RPMI8226 (cell line): ENCODE data around the gene EFEMP1.

Experiments used
- DNase-seq: peaks from one replicate; pipeline ENCODE4 v3.0.0-alpha.2; 2015

The EFEMP1 gene

DNA sequence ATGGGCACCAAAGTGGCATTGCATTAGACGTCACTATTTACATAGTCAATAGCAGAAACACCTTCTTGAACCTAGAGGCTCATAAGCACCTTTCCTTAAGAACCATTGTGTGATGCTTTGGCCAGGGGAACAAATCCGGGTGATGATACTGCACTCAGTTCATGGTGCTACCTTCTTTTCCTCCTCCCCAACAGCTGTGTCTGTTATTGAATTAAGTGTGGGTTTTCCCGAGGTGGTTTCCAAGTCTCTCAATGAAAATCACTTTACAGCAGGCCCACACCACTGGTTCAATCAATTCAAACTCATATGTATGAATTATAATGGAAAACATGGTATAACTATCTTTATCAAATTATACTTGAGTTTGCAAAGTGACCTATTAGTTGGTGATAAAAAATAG is 9.3 kb upstream of the EFEMP1 start:
- DNase-seq, result no peak

DNA sequence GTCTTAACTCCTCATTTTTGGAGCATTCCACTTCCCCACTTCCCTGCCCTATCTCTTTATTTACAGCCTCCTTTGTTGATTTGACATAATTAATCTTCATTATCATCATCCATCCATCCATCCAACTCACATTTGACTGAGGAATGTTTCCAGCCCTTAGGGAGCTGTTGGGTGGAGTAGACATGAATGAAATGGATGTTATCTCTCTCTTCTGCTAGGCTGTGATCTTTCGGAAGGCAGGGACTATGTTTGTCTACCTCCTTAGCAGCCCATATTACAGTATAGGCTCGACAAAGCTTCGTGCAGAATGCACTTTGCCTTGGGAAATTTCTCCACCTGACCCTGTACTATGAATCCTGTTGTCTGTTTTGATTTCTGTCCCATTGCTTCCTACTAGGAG is 7.7 kb upstream of the EFEMP1 start:
- no peak for DNase-seq

DNA sequence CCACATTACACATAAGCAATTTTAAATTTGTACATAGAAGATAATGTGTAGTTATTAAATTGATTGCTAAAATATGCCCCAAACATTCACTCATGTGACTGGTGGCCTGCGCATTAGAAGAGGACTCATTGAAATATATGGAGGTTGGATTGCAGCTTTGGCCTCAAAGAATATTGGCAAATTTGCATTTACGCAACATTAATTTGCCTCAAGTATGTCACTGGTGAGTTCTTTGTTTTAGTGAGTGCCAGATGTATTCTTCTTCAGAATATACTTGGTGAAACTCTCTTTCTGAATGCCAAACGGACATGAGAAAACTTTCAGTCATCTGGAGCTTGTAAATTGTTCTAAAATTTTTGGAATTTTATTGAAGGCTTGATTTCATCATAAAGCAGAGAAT is 5.9 kb upstream of the EFEMP1 start:
- no peak for DNase-seq

DNA sequence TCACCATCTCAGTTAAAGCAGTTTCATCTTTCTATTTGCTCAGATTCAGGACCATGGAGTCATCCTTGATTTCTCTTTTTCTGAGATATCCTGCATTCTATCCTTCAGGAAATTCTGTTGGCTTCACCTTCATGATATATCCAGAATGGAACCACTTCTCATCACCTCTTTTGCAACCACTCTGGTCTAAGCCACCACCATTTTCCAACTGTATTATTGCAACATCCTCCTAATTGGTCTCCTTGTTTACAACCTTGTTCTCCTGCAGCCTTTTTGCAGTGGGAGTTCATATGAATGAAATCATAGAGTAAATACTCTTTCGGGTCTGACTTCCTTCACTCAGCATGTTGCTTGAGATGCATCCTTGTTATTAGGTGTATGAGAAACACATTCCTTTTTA is 3.4 kb upstream of the EFEMP1 start:
- no peak for DNase-seq

DNA sequence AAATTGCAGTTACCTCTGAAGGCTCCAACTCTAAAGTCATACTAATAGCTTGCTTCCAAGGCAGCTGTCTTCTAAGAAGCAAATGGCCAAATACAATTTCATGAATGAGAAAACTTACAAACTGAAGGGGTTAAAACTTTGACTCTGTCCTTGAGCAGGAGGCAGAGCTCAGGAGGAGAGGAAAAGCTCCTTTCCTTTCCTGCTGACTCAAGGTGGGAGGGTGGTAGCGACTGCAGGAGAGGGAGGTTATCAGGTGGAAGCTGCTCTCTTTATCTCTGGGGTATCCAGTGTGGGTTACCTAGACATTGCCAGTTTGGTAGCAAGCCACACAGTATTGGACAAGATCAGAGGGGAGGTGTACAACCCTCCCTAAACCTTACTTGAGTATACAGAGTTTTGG is 2.7 kb upstream of the EFEMP1 start:
- DNase-seq, result no peak

DNA sequence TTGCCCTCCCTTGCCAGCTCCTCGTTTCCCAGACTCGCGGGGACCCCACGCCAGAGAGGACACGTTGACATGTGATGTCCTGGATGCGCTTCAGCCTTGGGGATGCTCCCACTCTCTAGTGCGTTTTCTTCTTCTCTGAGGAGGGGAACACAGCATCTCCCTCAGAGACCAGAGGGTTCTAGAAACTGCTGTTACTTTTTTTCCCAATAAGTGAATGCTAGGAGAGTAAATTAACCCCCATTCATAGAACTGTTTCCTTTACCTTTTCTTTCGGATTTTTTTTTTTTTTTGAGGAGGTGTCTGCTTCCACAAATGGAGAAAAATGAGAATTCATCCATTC is 370 bp upstream of the EFEMP1 start:
- DNase-seq, result no peak

DNA sequence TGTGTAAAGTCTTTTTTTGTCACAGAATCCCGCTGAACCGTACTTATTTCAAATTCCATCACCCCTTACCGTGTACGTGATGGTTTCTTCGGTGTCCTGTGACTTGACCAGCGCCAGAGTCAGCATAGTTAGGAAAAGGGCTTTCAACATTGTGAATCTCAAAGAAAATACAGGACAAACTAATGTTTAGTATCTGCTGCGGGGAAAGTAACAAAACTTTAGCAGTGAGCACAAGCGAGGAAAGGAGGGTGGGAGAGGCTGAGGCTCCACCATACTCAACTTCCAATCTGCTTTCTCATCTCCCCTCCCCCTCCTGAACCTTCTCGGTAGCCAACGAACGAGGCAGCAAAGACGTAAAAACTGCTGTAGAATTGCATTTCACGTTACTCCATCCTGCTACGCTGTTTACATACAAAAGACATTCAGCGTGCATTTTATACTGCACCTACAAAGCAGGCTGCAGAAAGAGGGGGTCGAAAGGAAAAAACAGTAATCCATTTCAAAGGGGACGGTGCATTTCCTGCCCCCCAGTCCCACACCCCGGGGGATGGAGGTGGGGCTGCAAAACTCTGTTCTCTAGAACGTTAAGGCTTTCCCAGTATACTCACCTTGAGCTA is 1.2 kb downstream of the EFEMP1 start:
- DNase-seq, result no peak

DNA sequence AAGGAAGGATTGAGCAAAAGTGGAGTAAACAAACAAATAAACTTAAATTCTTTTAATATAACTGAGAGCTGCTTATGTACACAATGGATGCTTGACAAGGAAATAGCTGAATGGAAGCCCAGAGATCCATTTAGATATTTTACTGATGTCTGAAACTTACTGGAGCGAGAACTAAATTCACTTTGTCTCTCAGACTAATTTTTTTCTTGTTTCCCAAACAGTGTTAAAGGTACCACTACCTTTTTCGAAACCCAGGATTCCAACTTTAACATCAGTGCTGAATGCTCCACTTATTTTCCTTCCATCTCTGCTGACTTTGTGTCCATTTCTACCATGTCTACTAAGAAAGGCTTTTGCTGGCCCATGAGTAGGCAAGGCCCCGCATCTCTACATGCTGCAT is 4.0 kb downstream of the EFEMP1 start:
- no peak for DNase-seq

DNA sequence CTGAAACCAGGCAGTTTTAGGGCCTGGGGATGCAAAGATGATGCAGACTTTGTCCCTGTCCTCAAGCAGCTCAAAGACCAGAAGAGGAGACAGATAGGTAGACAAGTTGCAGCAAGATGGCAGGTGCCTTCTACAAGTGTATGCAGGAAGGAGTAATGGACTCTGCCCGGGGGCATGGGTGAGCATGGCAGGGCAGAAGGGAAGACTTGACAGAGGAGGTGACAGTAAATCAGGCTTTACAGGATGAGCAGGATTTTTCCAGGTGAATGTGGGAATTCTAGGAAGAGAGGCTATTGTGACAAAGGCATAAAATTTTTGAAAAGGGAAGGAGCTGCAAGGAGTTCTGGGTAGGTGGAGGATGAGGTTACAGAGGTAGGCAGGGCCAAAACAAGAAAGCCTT is 4.7 kb downstream of the EFEMP1 start:
- DNase-seq, result no peak

DNA sequence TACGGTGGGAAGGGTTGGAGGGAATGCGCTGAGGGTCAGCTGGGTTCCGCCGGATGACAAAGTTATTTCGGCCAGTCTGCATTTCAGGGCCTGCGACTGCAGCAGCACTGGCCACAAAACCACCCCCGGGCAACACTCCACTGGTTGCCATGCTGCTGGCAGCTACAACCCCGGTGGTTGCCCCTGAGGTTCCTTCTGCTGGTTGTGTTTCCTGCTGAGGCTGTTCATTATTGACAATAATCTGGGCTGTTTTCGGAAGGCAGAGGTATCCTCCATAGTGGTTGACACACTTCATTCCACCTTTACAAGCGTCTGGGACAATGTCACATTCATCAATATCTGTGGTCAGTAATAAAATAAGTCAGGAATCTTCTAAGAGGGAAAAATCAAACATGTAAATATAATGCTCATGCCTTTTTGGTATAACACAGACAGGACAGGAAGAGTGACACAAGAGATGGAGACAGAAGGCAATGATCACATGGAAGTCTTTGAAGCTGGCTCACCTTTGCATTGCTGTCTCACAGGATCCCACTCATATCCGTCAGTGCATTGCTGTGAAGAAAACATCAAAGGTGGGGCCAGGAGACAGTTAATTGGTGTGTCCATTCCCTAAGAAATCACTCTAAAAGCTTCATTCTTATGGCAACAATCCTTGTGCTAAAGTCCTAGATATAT is 5.7 kb downstream of the EFEMP1 start:
- DNase-seq, result no peak

DNA sequence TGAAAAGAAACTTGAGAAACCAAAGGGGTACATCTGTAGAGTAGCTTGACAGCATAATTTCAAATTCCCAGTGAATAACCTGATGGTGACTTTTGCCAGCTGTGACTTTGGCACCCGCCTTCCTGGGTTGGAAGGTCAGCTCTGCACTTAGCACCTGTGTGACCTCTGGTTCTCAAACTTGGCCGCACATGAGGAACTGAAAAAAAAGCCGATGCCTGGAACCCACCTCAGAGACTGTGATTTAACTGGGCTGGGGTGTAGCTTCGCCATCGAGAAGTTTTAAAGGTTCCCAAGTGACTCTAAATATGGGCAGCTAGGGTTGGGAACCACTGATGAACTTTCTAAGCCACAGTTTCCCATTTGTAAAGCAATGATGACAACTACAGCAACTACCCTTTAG is 6.5 kb downstream of the EFEMP1 start:
- DNase-seq, result peak; percentile 58

DNA sequence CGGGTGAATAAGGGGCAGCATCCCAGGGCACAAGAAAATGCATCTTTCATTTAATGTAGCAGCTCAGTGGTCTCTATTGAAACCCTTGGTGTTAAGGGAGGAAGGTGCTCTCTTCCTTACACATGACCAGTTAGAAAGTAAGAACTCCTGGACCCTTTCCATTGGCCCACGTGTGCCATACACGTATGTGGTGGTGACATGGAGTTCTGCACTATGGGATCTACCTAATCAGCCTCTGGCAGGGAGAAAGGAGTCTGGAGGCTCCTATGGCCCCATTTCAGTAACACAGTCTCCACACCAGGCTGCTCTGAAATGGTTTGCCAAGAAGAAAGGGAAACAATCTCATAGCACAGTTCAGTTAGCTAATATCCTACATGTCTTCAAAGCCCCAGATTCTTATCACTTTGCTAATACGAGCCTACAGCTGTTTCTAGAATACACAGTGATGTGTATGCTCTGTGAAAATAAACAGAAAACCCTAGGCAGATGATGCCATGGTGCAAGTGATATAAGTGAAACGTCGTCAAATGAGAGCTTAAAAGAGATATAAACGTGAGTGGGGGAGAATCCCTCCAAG is 7.0 kb downstream of the EFEMP1 start:
- no peak for DNase-seq

DNA sequence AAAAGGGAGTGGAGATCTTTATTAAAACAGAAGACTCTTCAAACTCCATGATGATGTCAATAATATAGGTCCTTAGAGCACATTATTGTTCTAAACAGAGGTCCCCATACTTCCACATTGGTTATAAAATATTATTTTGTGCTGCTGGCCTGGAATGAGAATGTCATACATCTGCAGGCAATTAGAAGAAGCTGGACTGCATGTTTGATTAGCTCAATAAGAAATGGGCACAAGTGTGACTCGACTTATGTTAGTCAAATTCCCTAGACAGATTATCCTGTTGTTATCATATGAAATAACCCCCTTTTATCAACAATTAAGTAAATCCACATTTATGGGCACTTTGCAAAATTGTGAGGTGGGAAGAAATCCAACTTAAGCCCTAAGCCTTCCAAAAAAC is 8.8 kb downstream of the EFEMP1 start:
- no peak for DNase-seq

DNA sequence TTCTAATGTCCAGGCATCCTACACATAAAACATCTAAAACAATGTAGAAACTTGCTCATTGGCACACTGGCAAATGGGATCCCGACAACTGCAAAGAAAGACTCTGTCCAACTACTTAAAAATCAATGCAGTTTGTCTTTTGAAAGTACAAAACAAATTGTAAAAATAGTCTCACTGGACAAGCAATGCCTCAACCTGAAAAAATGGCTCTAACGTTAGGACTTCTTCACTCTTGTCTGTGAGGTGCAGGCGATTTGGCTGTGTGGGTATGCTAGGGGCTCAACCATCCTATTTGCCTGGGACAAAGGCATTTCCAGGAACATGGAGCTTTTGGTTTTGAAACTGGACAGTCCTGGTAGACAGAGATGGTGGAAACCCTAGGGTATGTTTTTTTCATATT is 10.7 kb downstream of the EFEMP1 start:
- no peak for DNase-seq

DNA sequence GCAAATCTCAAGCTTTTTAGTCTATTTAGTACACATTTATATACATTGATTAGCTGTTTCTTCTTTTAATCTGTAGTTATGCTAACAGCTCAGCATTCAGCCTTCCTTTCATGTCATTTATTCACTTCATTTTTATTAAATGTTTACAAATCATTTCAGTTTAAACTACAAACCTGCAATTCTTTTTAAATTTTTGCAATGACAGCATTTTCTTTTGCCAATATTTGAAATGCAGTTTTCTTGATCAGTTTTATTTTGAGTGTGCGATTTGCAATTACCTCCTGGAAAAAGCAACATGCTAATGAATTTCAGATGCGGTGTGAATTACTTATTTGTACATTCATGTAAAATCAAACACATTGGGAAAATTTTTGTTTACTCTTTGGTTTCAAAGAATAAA is 13.5 kb downstream of the EFEMP1 start:
- DNase-seq, result no peak

DNA sequence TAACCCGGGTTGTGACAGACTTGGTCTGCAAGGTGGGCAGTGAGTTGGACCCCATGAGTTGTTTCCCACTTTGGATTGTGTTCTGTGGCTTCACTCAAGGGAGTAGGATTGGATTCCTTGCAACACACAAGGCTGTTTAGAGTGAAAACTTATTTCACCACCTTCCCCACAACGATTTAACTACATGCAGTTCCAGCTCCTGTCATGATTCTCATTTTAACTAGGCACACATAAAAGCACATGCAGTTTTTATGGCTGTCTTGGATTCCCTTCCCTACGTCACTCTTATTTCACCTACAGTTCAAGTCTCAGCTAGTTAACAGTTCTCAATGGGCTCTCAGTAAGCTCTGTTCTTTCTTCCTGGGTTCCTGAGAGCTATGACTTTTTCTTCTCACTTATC is 15.9 kb downstream of the EFEMP1 start:
- DNase-seq, result no peak

DNA sequence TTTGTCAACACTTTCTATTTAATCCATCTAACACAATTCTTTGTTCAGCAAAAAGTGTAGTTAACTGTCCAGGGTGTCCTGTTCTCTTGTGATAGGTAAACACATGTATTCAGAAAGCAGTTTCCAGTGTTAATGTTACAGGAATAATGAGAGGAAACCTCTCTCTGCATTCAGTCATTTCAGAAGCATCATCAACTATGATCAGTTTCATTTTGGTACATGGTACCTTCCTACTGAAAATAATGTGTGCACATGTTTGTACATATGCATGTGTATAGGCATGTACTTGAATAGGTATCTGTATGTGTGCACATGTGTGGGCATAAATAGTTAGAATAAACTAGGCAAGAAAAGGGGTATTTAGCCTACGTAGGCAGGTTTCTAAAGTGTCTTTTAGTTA is 16.6 kb downstream of the EFEMP1 start:
- no peak for DNase-seq

DNA sequence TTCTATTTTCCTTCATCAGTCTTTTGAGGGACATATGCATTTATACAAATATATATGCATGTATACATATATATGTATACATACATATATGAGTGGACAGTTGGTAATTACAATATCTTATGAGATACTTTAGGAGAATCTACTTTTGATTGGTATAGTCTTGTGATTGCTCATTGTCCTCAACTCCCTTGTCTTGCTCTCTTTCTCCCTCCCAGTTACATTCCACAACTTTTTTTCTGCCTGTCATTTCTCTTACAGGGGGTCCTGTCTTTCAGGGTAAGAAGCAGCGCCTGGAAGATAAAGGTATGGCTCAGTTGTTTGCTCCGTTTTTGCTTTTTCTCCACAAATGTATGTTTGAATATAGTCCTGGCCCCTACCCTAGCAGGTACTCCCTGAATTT is 19.9 kb downstream of the EFEMP1 start:
- DNase-seq, result no peak

DNA sequence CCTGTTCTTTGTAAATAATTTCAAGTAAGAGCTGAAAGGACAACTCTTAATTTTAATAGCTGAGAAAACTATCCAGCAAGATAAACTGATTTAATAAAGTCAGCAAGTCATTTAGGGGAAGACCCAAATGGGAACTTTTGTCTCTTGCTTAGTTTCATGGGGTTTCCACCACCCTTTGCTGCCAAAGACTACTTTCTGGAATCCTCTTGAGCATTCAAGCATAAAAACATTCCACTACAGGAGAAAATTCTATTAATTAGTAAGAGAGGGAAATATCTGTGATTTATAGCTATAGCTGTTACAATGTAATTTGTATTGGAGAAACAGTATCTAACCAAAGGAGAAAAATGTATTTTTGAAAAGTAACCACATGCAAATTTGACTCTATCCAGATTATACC is 20.6 kb downstream of the EFEMP1 start:
- no peak for DNase-seq

DNA sequence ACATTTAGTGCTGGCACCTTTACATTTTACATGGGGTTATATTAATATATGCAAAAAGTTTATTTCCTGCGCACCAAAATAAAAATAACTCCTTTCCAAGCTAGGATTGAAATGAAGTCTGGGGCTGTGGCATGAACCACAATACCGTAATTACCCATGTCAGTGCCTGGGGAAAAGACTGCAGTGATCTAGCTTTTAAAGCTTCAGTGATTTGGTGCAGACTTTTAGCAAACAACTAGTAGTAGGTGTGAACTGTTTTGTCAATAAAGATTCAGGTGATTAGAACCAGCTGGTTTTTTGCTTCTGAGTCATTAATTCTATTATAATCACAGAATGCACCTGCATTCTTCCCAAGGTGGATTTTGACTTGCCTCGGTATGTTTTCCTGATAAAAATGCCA is 21.2 kb downstream of the EFEMP1 start:
- DNase-seq, result no peak

DNA sequence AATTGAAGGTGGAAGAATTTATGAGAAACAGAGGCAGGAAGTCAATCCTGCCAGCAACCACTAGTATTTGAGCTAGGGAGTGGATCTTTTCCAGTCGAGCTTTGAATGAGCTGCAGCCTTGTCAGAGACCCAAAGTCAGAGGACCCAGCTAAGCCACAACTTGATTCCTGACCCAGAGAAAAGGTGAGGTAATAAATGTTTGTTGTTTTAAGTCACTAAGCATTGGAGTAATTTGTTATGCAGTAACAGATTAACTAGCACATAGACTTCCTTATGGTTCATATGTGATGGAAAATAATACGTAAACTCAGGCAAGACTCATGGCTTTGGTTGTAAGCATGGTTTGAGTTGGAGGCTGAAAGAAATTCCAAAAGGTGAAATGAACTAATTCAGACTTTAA is 21.6 kb downstream of the EFEMP1 start:
- no peak for DNase-seq

DNA sequence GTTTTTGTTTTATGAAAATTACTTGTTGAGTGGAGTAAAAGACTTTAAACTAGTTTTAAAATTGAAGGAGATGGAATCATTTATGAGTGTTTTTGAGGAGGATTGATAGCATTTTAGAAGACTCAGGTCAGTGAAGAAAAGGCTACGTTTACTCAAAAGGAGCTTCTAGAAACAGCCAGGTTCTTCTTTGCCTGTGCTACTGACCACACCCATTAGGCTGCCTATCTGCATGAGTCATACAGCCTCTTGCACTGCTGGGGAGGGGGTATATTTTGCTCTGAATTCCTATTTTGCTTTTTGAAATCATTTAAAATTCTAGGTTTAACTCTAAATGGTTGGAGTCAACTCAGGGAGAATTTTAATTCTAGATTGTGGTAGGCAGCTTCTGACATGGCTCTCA is 22.3 kb downstream of the EFEMP1 start:
- DNase-seq, result no peak

DNA sequence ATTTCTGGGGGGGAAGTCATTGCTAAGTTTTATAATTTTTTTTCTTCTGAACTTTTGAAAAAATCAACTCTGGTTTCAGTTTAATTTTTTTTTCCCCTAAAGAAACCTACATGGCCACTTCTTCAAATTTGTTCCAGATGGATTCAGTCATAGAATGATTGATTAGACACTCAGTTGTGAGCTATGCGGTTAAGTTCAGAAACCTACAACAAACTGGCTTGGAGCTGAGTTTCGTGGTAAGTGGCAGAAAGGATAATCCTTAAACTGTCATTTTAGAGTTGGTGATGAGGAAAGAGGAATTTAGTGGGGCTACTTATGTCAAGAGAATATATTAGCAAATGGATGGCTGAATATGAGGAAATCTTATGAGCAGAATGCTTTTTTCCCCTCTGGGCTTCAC is 23.7 kb downstream of the EFEMP1 start:
- DNase-seq, result no peak

DNA sequence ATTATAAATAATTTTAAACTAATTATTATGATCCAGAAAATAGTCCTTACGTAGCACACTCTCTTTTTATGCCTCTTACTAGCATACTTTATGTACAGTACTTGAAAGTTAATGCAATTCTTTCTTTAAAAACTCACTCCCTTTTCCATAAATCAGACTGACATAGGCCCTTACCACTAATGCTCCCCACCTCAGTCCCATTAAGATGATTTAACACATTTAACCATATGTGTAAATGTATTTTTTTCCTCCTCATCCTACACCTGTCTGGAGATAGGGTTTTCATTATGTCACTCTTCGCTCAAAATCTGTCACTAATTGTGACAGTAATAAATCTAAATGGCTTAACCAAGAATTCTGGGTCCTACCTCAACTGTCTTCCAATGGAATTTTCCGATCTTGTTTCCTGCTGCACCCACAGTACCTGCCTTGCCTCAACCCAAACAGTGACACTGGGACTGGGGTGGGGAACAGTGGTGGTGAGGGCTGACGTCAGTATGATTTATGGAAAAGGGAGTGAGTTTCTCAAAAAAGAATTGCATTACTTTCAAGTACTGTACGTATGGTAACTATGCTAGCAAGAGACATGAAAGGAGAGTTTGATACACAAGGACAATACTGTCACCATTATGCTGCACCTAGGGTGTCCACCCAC is 25.1 kb downstream of the EFEMP1 start:
- DNase-seq, result no peak

DNA sequence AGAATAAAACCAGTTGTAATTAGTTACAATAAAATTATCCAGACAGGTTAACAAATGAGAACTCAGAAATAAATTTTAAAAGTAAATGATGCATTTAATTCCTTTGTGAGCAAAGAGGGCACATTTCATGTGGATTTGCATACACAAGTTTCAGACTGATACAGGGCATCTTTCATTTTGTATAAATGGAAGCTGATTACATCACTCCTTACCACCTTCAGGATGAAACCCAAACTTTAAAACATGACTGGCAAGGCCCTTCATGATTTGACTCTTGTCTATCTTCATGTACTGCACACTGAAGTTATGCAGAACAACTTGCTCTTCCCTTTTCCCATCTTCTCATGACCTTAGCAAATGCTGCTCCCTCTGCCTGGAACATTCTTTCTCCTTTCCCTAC is 26.9 kb downstream of the EFEMP1 start:
- no peak for DNase-seq
